Liver (tissue), 9 donors: ENCODE results near the gene KIZ. TPM values are rescaled to one million over a fixed set of nuclear protein-coding genes. Genes with fewer than 3 reads are reported as not detected.

Source experiments
- DNase-seq: peaks from one replicate; pipeline ENCODE4 v3.0.0-alpha.2; 2017; ENCODE audit warnings: low spot score
- H3K27ac ChIP-seq, 2 donors: one replicate each; pipeline ENCODE4 v1.7.0; 2013; ENCODE audit warnings: inconsistent platforms in 2 of 2, low read length in 2 of 2, control low read depth in 1 of 2, low read depth in 1 of 2, mild to moderate bottlenecking in 1 of 2
- H3K27me3 ChIP-seq, 4 donors: one replicate each; pipeline versions ENCODE4 v1.6.1 to v1.7.0; 2013; ENCODE audit warnings: low read length in 3 of 4, inconsistent platforms in 1 of 4, mild to moderate bottlenecking in 1 of 4, moderate library complexity in 1 of 4; ENCODE audit not compliant: control insufficient read depth in 4 of 4, insufficient read depth in 4 of 4
- H3K36me3 ChIP-seq, 4 donors: one replicate each; pipeline versions ENCODE4 v1.6.1 to v1.7.0; 2013; ENCODE audit warnings: low read length in 3 of 4, mild to moderate bottlenecking in 3 of 4, low read depth in 1 of 4, moderate library complexity in 1 of 4; ENCODE audit not compliant: control insufficient read depth in 4 of 4, insufficient read depth in 3 of 4
- H3K4me1 ChIP-seq, 4 donors: one replicate each; pipeline versions ENCODE4 v1.6.1 to v1.7.0; 2013; ENCODE audit warnings: low read length in 3 of 4, mild to moderate bottlenecking in 3 of 4, moderate library complexity in 1 of 4; ENCODE audit not compliant: control insufficient read depth in 4 of 4, insufficient read depth in 4 of 4
- H3K4me3 ChIP-seq, 3 donors: one replicate each; pipeline versions ENCODE4 v1.6.1 to v1.7.0; 2013; ENCODE audit warnings: low read length in 3 of 3, control low read depth in 1 of 3, low read depth in 1 of 3, mild to moderate bottlenecking in 1 of 3
- H3K9ac ChIP-seq, 2 donors: one replicate each; pipeline ENCODE4 v1.7.0; 2013; ENCODE audit warnings: low read length in 2 of 2, mild to moderate bottlenecking in 2 of 2, moderate library complexity in 2 of 2, control low read depth in 1 of 2, low read depth in 1 of 2
- H3K9me3 ChIP-seq, 4 donors: one replicate each; pipeline versions ENCODE4 v1.6.1 to v1.7.0; 2013; ENCODE audit warnings: low read length in 3 of 4; ENCODE audit not compliant: control insufficient read depth in 4 of 4
- ATF3 ChIP-seq: IDR thresholded peaks from 2 replicates; pipeline ENCODE4 v1.6.1; 2016; ENCODE audit warnings: antibody characterized with exemption
- CTCF ChIP-seq: fragments of 150-350 bp; IDR thresholded peaks from 2 replicates; pipeline ENCODE4 v1.5.1; 2017; ENCODE audit warnings: improper control_type of control experiment, low read depth, low read length; ENCODE audit not compliant: missing input control
- EGR1 ChIP-seq, 2 donors: IDR thresholded peaks; 2 replicates each; pipeline ENCODE4 v1.6.1; 2016 to 2018; ENCODE audit warnings: antibody characterized with exemption in 2 of 2, low read depth in 2 of 2
- FOXA1 ChIP-seq: IDR thresholded peaks from 2 replicates; pipeline ENCODE4 v1.6.1; 2016; ENCODE audit warnings: antibody characterized with exemption
- FOXA2 ChIP-seq: IDR thresholded peaks from 2 replicates; pipeline ENCODE4 v1.6.1; 2016; ENCODE audit warnings: antibody characterized with exemption
- GABPA ChIP-seq, 2 donors: IDR thresholded peaks in 1 of 2; conservative IDR thresholded peaks in 1 of 2; 2 replicates each; pipeline ENCODE4 v1.6.1; 2016; ENCODE audit warnings: antibody characterized with exemption in 2 of 2, mild to moderate bottlenecking in 1 of 2, moderate library complexity in 1 of 2
- HNF4A ChIP-seq, 2 donors: conservative IDR thresholded peaks; 2 replicates each; pipeline ENCODE4 v1.6.1; 2016; ENCODE audit warnings: antibody characterized with exemption in 2 of 2, mild to moderate bottlenecking in 2 of 2
- HNF4G ChIP-seq: IDR thresholded peaks from 2 replicates; pipeline ENCODE4 v1.6.1; 2016; ENCODE audit warnings: antibody characterized with exemption
- JUND ChIP-seq, 2 donors: IDR thresholded peaks; 2 replicates each; pipeline ENCODE4 v1.6.1; 2016; ENCODE audit warnings: antibody characterized with exemption in 2 of 2
- MAX ChIP-seq: IDR thresholded peaks from 2 replicates; pipeline ENCODE4 v1.6.1; 2016; ENCODE audit warnings: antibody characterized with exemption
- NR2F2 ChIP-seq: IDR thresholded peaks from 2 replicates; pipeline ENCODE4 v1.6.1; 2016; ENCODE audit warnings: antibody characterized with exemption
- RAD21 ChIP-seq, 2 donors: IDR thresholded peaks; 2 replicates each; pipeline ENCODE4 v1.6.1; 2016; ENCODE audit warnings: antibody characterized with exemption in 2 of 2, mild to moderate bottlenecking in 2 of 2
- REST ChIP-seq: IDR thresholded peaks from 2 replicates; pipeline ENCODE4 v1.6.1; 2016; ENCODE audit warnings: antibody characterized with exemption, mild to moderate bottlenecking
- RXRA ChIP-seq, 2 donors: IDR thresholded peaks; 2 replicates each; pipeline ENCODE4 v1.6.1; 2017 to 2018; ENCODE audit warnings: antibody characterized with exemption in 2 of 2, mild to moderate bottlenecking in 1 of 2
- SP1 ChIP-seq: IDR thresholded peaks from 2 replicates; pipeline ENCODE4 v1.6.1; 2018; ENCODE audit warnings: antibody characterized with exemption, mild to moderate bottlenecking
- TAF1 ChIP-seq: conservative IDR thresholded peaks from 2 replicates; pipeline ENCODE4 v1.6.1; 2016; ENCODE audit warnings: antibody characterized with exemption, mild to moderate bottlenecking
- YY1 ChIP-seq: IDR thresholded peaks from 2 replicates; pipeline ENCODE4 v1.6.1; 2016; ENCODE audit warnings: antibody characterized with exemption, mild to moderate bottlenecking
- ZBTB33 ChIP-seq: IDR thresholded peaks from 2 replicates; pipeline ENCODE4 v1.6.1; 2016; ENCODE audit warnings: antibody characterized with exemption
- WGBS: extraction: QIAGEN DNeasy Blood & Tissue Kit; methylation state at CpG from one replicate; pipeline ENCODE4 v1.1.7; 2013; 5-methylcytosine and 5-hydroxymethylcytosine counted together
- polyA plus RNA-seq, 2 donors: library from polyadenylated mRNA; stranded (reverse) in 1 of 2; unstranded in 1 of 2; fragments of 200-250 nt in 1 of 2; fragments of >200 nt in 1 of 2; fragmentation: Nextera tagmentation in 1 of 2; extraction: Ambion mirVana in 1 of 2; gene quantifications; one replicate each; pipeline versions ENCODE4 v1.2.1 to v1.2.3, GENCODE V29; 2013 to 2015
- total RNA-seq, 2 donors: library from RNA; depleted of rRNA; stranded (reverse); fragments of >200 nt; gene quantifications; one replicate each; pipeline ENCODE4 v1.2.3, GENCODE V29; 2014
- donor health status: healthy.
- donor health status: healthy.
- donor health status: healthy.
- donor health status: healthy.
- donor health status: healthy.

The KIZ gene
- total and polyA plus RNA-seq, 4 donors = 3.0 to 9.5 (median 5.2) TPM

GRCh38 chr20:21272279-21272678, 146.4 kb downstream of the KIZ start:
- no peak for TF ChIP-seq HNF4G
- TF ChIP-seq MAX = no peak
- no peak for TF ChIP-seq RXRA (IDR thresholded peaks at IDR 0.05)
- no peak for TF ChIP-seq YY1
- TF ChIP-seq GABPA (IDR thresholded peaks at IDR 0.05 in 1 of 2, conservative IDR thresholded peaks at IDR 0.05 in 1 of 2) = no peak
- no peak for TF ChIP-seq EGR1 (IDR thresholded peaks at IDR 0.05; ENCODE audit: low read depth in 2 of 2)
- TF ChIP-seq SP1 = no peak
- no peak for TF ChIP-seq RAD21 (IDR thresholded peaks at IDR 0.05)
- TF ChIP-seq CTCF = no peak
- no peak for TF ChIP-seq FOXA2
- no peak for TF ChIP-seq JUND (IDR thresholded peaks at IDR 0.05)
- no peak for TF ChIP-seq ATF3
- TF ChIP-seq REST = no peak
- no peak for TF ChIP-seq ZBTB33
- TF ChIP-seq TAF1 = no peak
- H3K9me3 ChIP-seq = peaks cover 0 to 2% (median under 1%) of the 10 kb centered on the region in 4 donors
- no peak overlapping the region for H3K27ac ChIP-seq
- H3K27me3 ChIP-seq = no peaks in the 10 kb centered on the region
- no peak overlapping the region for H3K9ac ChIP-seq
- no peaks in the 10 kb centered on the region for H3K36me3 ChIP-seq
- H3K4me3 ChIP-seq = no peak overlapping the region
- DNase-seq = no peak
- H3K4me1 ChIP-seq = no peaks in the 10 kb centered on the region

GRCh38 chr20:21272679-21273078, 146.8 kb downstream of the KIZ start:
- TF ChIP-seq FOXA1 (no peak), HNF4G (no peak), GABPA (IDR thresholded peaks at IDR 0.05 in 1 of 2, conservative IDR thresholded peaks at IDR 0.05 in 1 of 2) (no peak), HNF4A (conservative IDR thresholded peaks at IDR 0.05) (no peak), YY1 (no peak), JUND (IDR thresholded peaks at IDR 0.05) (no peak), NR2F2 (no peak), FOXA2 (no peak), RAD21 (IDR thresholded peaks at IDR 0.05) (no peak), MAX (no peak), TAF1 (no peak), REST (no peak)
- no peak overlapping the region for H3K9ac ChIP-seq
- no peaks in the 10 kb centered on the region for H3K27me3 ChIP-seq
- H3K4me1 ChIP-seq = no peaks in the 10 kb centered on the region
- DNase-seq = no peak
- 77% methylated on average over 3 of the region's 3 CpGs for WGBS
- no peak overlapping the region for H3K27ac ChIP-seq
- H3K36me3 ChIP-seq = no peaks in the 10 kb centered on the region
- no peaks in the 10 kb centered on the region for H3K9me3 ChIP-seq
- no peak overlapping the region for H3K4me3 ChIP-seq
